GM21786 (cell line): Measurements from ENCODE around the gene GOLGA8M.
"Not testable (repeated sequence)": the region's sequence is repeated elsewhere in the genome, so short reads cannot be mapped to it uniquely, and the experiment has no call there.

ENCODE experiments used
- ATAC-seq: cut with Tn5 transposase; IDR thresholded peaks from one replicate; pipeline ENCODE4 v1.9.1; 2021; ENCODE audit not compliant: unreplicated experiment

Gene GOLGA8M

GRCh38 chr15:28712270-28712669 is at the start of gene GOLGA8M:
Gene GOLGA8M, minus strand, starts transcription at chr15:28712421. Its CDS starts 98 bp downstream, at chr15:28712323.
- ATAC-seq: not testable (repeated sequence)

- ATAC-seq: not testable (repeated sequence)
These were observed 30.7 kb upstream of the GOLGA8M start for GRCh38 chr15:28742890-28743289.

GRCh38 chr15:28738590-28739292 is 26.5 kb upstream of the GOLGA8M start:
- peak; percentile 57 for ATAC-seq

GRCh38 chr15:28738200-28738561 is 26.0 kb upstream of the GOLGA8M start:
- ATAC-seq: not testable (repeated sequence)

GRCh38 chr15:28737521-28738199 is 25.4 kb upstream of the GOLGA8M start:
- ATAC-seq: peak; percentile 50

- ATAC-seq: not testable (repeated sequence)
These were observed 15.8 kb upstream of the GOLGA8M start for GRCh38 chr15:28728061-28728460.

- not testable (repeated sequence) for ATAC-seq
These were observed 14.8 kb upstream of the GOLGA8M start for GRCh38 chr15:28727026-28727425.

GRCh38 chr15:28726102-28726501 is 13.9 kb upstream of the GOLGA8M start:
- ATAC-seq: no peak

- no peak for ATAC-seq
These were observed 13.3 kb upstream of the GOLGA8M start for GRCh38 chr15:28725556-28725955.

- not testable (repeated sequence) for ATAC-seq
These were observed 11.8 kb upstream of the GOLGA8M start for GRCh38 chr15:28723986-28724385.

- ATAC-seq: not testable (repeated sequence)
These were observed 7.4 kb upstream of the GOLGA8M start for GRCh38 chr15:28719626-28720025.

GRCh38 chr15:28718576-28718975 is 6.4 kb upstream of the GOLGA8M start:
- ATAC-seq: not testable (repeated sequence)

GRCh38 chr15:28714176-28714575 is 2.0 kb upstream of the GOLGA8M start:
- ATAC-seq: not testable (repeated sequence)

- not testable (repeated sequence) for ATAC-seq
These were observed 8.3 kb downstream of the GOLGA8M start for GRCh38 chr15:28703927-28704326.

- not testable (repeated sequence) for ATAC-seq
These were observed 9.8 kb downstream of the GOLGA8M start for GRCh38 chr15:28702427-28702826.

- not testable (repeated sequence) for ATAC-seq
These were observed 18.0 kb downstream of the GOLGA8M start for GRCh38 chr15:28694006-28694751.

- not testable (repeated sequence) for ATAC-seq
These were observed 19.2 kb downstream of the GOLGA8M start for GRCh38 chr15:28693021-28693420.

- not testable (repeated sequence) for ATAC-seq
These were observed 38.7 kb downstream of the GOLGA8M start for GRCh38 chr15:28673533-28673932.

- ATAC-seq: not testable (repeated sequence)
These were observed 40.1 kb downstream of the GOLGA8M start for GRCh38 chr15:28672122-28672521.

GRCh38 chr15:28666402-28666801 is 45.8 kb downstream of the GOLGA8M start:
- ATAC-seq: not testable (repeated sequence)

GRCh38 chr15:28664575-28664974 is 47.6 kb downstream of the GOLGA8M start:
- ATAC-seq: not testable (repeated sequence)
